Transverse colon (tissue), 4 donors: ENCODE data around the gene UTF1. TPM values are rescaled to one million over a fixed set of nuclear protein-coding genes. Genes with fewer than 3 reads are reported as not detected.

Source experiments
- DNase-seq: peaks from one replicate; pipeline ENCODE4 v3.0.0-alpha.2; 2019
- H3K27ac ChIP-seq, 4 donors: fragments of 200-600 bp; sonication (generic); 2 replicates each; pipeline ENCODE4 v1.5.1; 2016 to 2018; ENCODE audit warnings: inconsistent platforms in 4 of 4
- H3K27me3 ChIP-seq: fragments of 200-600 bp; sonication (generic); 2 replicates; pipeline ENCODE4 v1.5.1; 2017; ENCODE audit warnings: inconsistent platforms
- H3K36me3 ChIP-seq, 4 donors: fragments of 200-600 bp; sonication (generic); 2 replicates each; pipeline ENCODE4 v1.5.1; 2017 to 2019; ENCODE audit warnings: inconsistent platforms in 4 of 4
- H3K4me1 ChIP-seq, 4 donors: fragments of 200-600 bp; sonication (generic); 2 replicates each; pipeline ENCODE4 v1.5.1; 2017 to 2020; ENCODE audit warnings: inconsistent platforms in 4 of 4
- H3K4me3 ChIP-seq, 4 donors: fragments of 200-600 bp; sonication (generic); 1 replicate in 1 of 4; 2 replicates in 3 of 4; pipeline versions ENCODE4 v1.5.1 to v1.6.1; 2017 to 2019; ENCODE audit warnings: inconsistent platforms in 4 of 4
- H3K9me3 ChIP-seq, 2 donors: fragments of 200-600 bp; sonication (generic); 2 replicates each; pipeline ENCODE4 v1.5.1; 2017 to 2019; ENCODE audit warnings: inconsistent platforms in 2 of 2
- EP300 ChIP-seq: sonication (generic); formaldehyde crosslinking; IDR thresholded peaks from one replicate; pipeline ENCODE4 v1.6.1; 2017; ENCODE audit warnings: antibody characterized with exemption, low read depth
- POLR2A ChIP-seq: fragments of 450-650 bp; IDR thresholded peaks from one replicate; pipeline ENCODE4 v1.6.1; 2016; ENCODE audit warnings: antibody characterized with exemption, mild to moderate bottlenecking, moderate library complexity
- POLR2AphosphoS5 ChIP-seq, 3 donors: sonication (generic); formaldehyde crosslinking; IDR thresholded peaks; one replicate each; pipeline ENCODE4 v1.6.1; 2016; ENCODE audit warnings: antibody characterized with exemption in 3 of 3
- WGBS, 2 donors: methylation state at CpG; one replicate each; pipeline ENCODE4 v1.1.5; 2018; ENCODE audit warnings: low coverage in 1 of 2; 5-methylcytosine and 5-hydroxymethylcytosine counted together
- in situ Hi-C, 4 donors: fragments of 200-750 bp; cut with MboI; loops; one replicate each; pipeline versions ENCODE4 v1.15.0 to v1.15.1; 2017; ENCODE audit warnings: low sequenced_read_pairs in 3 of 4, low pct_ligation_motif_present in 1 of 4, low pct_unique_long_range_greater_than_20kb in 1 of 4
- intact Hi-C: fragments of 100-400 bp; cut with DNase I; formaldehyde crosslinking; loops from one replicate; pipeline ENCODE4 v1.15.1; 2023; ENCODE audit warnings: low total_unique reads
- total RNA-seq, 4 donors: library from RNA; depleted of rRNA; stranded (reverse); fragments of >200 nt; gene quantifications; one replicate each; pipeline ENCODE4 v1.1.0, GENCODE V29; 2016
- TF ChIP-seq, protein P1 (sequence below), 5 experiments: fragments of 200-600 bp in 3 of 5; fragments of 450-650 bp in 2 of 5; sonication (generic) in 3 of 5; IDR thresholded peaks; 1 replicate in 2 of 5; 2 replicates in 3 of 5; pipeline ENCODE4 v1.5.1; 2016 to 2017; ENCODE audit warnings: antibody characterized with exemption in 5 of 5, inconsistent platforms in 3 of 5, mild to moderate bottlenecking in 2 of 5, moderate library complexity in 1 of 5

The UTF1 gene
- total RNA-seq, 4 donors from 2014 or later, result not detected

GRCh38 chr10:133254421-133255120, 24.6 kb downstream of the UTF1 start:
- intact Hi-C loops (no loop called here), in situ Hi-C loops (no loop called here)
- peaks cover 4% of the 10 kb centered on the region for H3K27me3 ChIP-seq
- TF ChIP-seq, protein P1, sequence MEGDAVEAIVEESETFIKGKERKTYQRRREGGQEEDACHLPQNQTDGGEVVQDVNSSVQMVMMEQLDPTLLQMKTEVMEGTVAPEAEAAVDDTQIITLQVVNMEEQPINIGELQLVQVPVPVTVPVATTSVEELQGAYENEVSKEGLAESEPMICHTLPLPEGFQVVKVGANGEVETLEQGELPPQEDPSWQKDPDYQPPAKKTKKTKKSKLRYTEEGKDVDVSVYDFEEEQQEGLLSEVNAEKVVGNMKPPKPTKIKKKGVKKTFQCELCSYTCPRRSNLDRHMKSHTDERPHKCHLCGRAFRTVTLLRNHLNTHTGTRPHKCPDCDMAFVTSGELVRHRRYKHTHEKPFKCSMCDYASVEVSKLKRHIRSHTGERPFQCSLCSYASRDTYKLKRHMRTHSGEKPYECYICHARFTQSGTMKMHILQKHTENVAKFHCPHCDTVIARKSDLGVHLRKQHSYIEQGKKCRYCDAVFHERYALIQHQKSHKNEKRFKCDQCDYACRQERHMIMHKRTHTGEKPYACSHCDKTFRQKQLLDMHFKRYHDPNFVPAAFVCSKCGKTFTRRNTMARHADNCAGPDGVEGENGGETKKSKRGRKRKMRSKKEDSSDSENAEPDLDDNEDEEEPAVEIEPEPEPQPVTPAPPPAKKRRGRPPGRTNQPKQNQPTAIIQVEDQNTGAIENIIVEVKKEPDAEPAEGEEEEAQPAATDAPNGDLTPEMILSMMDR (IDR thresholded peaks at IDR 0.05), result no peak
- TF ChIP-seq POLR2A, result no peak
- H3K27ac ChIP-seq, result no peak overlapping the region
- peaks cover 18 to 25% (median 22%) of the 10 kb centered on the region in 4 donors for H3K4me1 ChIP-seq
- no peaks in the 10 kb centered on the region for H3K36me3 ChIP-seq
- H3K9me3 ChIP-seq, result no peaks in the 10 kb centered on the region
- 63 to 67% methylated on average over 1 to 13 of the region's 13 CpGs for WGBS, 2 donors
- no peak overlapping the region for H3K4me3 ChIP-seq
- no peak for DNase-seq

DNA sequence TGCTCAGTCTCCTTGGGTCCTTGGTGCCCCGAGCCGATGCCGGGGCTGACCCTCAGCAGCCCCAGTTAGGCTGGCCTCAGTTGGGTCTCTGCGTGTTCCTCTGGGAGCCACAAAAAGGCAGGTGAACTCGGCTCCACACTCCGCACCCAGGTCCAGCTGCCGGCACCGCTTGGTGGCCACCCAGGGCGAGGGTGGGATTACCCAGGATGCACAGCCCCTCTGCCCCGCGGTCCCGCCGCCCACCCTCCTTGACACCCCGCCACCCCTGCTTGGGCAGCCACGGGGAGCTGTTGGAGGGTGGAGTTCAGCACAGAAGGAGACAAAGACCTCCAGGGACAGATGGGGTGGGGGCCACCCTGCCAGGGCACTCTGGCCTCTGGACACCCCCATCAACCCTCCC, 25.3 kb downstream of the UTF1 start:
- in situ Hi-C loops, result no loop called here
- intact Hi-C loops, result no loop called here

GRCh38 chr10:133257489-133258065, 27.6 kb downstream of the UTF1 start:
- H3K36me3 ChIP-seq, result no peaks in the 10 kb centered on the region
- H3K27me3 ChIP-seq, result no peaks in the 10 kb centered on the region
- intact Hi-C loops, result no loop called here
- no peaks in the 10 kb centered on the region for H3K9me3 ChIP-seq
- peaks cover 30 to 43% (median 38%) of the 10 kb centered on the region in 4 donors for H3K4me1 ChIP-seq
- H3K27ac ChIP-seq, result peak overlapping the region; percentile 50 to 64 (median 61)
- WGBS, 2 donors, result 8 to 10% methylated on average over 10 to 27 of the region's 27 CpGs
- DNase-seq, result peak; percentile 84
- TF ChIP-seq EP300 (no peak), POLR2AphosphoS5 (IDR thresholded peaks at IDR 0.05) (peak in 1 of 3 donors; percentile 41), POLR2A (peak; percentile 7)
- TF ChIP-seq, protein P1 (IDR thresholded peaks at IDR 0.05), result peak; percentile 25 to 64 (median 42)
- peak overlapping the region in 1 of 4 donors; percentile 34 for H3K4me3 ChIP-seq
- in situ Hi-C loops, result no loop called here

More for the DNA sequence above, 25.3 kb downstream of the UTF1 start:
- TF ChIP-seq, protein P1 (IDR thresholded peaks at IDR 0.05), result no peak
- TF ChIP-seq POLR2AphosphoS5 (IDR thresholded peaks at IDR 0.05), result no peak
- no peak for TF ChIP-seq POLR2A
- no peak for TF ChIP-seq EP300
- no peak for DNase-seq
- Histone ChIP-seq H3K36me3 (no peaks in the 10 kb centered on the region), H3K4me1 (peaks cover 18 to 27% (median 23%) of the 10 kb centered on the region in 4 donors), H3K9me3 (no peaks in the 10 kb centered on the region), H3K27me3 (no peaks in the 10 kb centered on the region), H3K4me3 (no peak overlapping the region), H3K27ac (no peak overlapping the region)
- 89% methylated on average over 15 of the region's 15 CpGs; no CpG with 5 or more reads in 1 of the 2 donors for WGBS, 2 donors

GRCh38 chr10:133258066-133258817, 28.2 kb downstream of the UTF1 start:
- no peak for TF ChIP-seq POLR2AphosphoS5 (IDR thresholded peaks at IDR 0.05)
- TF ChIP-seq, protein P1 (IDR thresholded peaks at IDR 0.05), result no peak
- H3K27ac ChIP-seq, result peak overlapping the region; percentile 50 to 64 (median 61)
- no peaks in the 10 kb centered on the region for H3K9me3 ChIP-seq
- H3K4me1 ChIP-seq, result peaks cover 35 to 50% (median 43%) of the 10 kb centered on the region in 4 donors
- peak; percentile 67 for DNase-seq
- in situ Hi-C loops, result no loop called here
- intact Hi-C loops, result no loop called here
- no peaks in the 10 kb centered on the region for H3K36me3 ChIP-seq
- H3K4me3 ChIP-seq, result no peak overlapping the region
- 52% methylated on average over 19 of the region's 21 CpGs; no CpG with 5 or more reads in 1 of the 2 donors for WGBS, 2 donors
- no peaks in the 10 kb centered on the region for H3K27me3 ChIP-seq
